Colonic mucosa (tissue), 4 donors: ENCODE measurements around the gene HAGH. TPM values are rescaled to one million over a fixed set of nuclear protein-coding genes. Genes with fewer than 3 reads are reported as not detected.

Experiments
- DNase-seq: peaks from one replicate; pipeline ENCODE4 v3.0.0-alpha.2; 2020
- H3K27ac ChIP-seq: fragments of 200-600 bp; one replicate; pipeline ENCODE4 v1.8.0; 2021
- H3K27me3 ChIP-seq: fragments of 200-600 bp; one replicate; pipeline ENCODE4 v1.8.0; 2021
- H3K36me3 ChIP-seq: fragments of 200-600 bp; one replicate; pipeline ENCODE4 v1.8.0; 2021
- H3K4me1 ChIP-seq: fragments of 200-600 bp; one replicate; pipeline ENCODE4 v1.8.0; 2021; ENCODE audit warnings: mild to moderate bottlenecking
- H3K4me3 ChIP-seq: fragments of 200-600 bp; one replicate; pipeline ENCODE4 v1.8.0; 2021
- H3K9ac ChIP-seq, 2 donors: one replicate each; pipeline ENCODE4 v1.7.0; 2013; ENCODE audit warnings: control low read depth in 2 of 2, low read depth in 2 of 2, low read length in 2 of 2
- H3K9me3 ChIP-seq: fragments of 200-600 bp; one replicate; pipeline ENCODE4 v1.8.0; 2021
- intact Hi-C: fragments of 100-400 bp; cut with DNase I; formaldehyde crosslinking; loops from one replicate; pipeline ENCODE4 v1.14.1; 2022
- total RNA-seq, 2 donors: library from RNA; stranded (reverse); fragmentation: NEBNext Ultra II Directional in 1 of 2; extraction: Animal tissue kit (Norgen Biotek cat#: 25700) in 1 of 2; gene quantifications; one replicate each; pipeline ENCODE4 v1.2.1, GENCODE V29; 2021
- TF ChIP-seq, protein P1 (sequence below): fragments of 200-600 bp; IDR thresholded peaks from one replicate; pipeline ENCODE4 v1.8.0; 2022; ENCODE audit warnings: antibody characterized with exemption, mild to moderate bottlenecking
- donor health status: healthy.
- donor health status: DM: no; HTN: no; CAD: no.
- donor health status: DM: no; HTN: no; CAD: no.

HAGH gene
- total RNA-seq, 2 donors from 2014 or later = 61.9 to 64.7 TPM

DNA sequence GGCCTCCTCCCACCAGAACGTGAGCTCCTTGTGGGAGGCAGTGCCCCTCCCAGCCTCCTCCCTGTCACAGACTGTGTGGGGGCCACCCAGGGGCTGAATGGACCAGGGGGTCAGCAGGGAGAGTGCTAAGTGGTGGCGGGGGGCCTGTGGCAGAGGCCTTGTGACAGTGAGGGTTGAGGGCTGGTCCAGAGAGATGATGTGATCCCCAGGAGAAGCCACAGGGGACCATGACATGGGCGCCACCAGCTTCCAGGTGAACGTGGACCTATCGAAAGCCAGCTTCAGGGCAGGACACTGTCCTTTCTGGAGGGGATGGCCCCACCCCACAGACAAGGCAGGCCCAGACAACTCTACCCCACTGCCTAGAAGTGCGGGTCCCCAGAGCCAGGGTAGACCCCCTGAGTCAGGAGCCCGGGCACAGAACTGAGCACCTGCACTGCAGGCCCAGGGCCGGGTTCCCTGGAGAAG, 47.4 kb downstream of the HAGH start:
- no peak overlapping the region for H3K4me3 ChIP-seq
- TF ChIP-seq, protein P1, sequence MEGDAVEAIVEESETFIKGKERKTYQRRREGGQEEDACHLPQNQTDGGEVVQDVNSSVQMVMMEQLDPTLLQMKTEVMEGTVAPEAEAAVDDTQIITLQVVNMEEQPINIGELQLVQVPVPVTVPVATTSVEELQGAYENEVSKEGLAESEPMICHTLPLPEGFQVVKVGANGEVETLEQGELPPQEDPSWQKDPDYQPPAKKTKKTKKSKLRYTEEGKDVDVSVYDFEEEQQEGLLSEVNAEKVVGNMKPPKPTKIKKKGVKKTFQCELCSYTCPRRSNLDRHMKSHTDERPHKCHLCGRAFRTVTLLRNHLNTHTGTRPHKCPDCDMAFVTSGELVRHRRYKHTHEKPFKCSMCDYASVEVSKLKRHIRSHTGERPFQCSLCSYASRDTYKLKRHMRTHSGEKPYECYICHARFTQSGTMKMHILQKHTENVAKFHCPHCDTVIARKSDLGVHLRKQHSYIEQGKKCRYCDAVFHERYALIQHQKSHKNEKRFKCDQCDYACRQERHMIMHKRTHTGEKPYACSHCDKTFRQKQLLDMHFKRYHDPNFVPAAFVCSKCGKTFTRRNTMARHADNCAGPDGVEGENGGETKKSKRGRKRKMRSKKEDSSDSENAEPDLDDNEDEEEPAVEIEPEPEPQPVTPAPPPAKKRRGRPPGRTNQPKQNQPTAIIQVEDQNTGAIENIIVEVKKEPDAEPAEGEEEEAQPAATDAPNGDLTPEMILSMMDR = no peak
- H3K27ac ChIP-seq = no peak overlapping the region
- peaks cover 15% of the 10 kb centered on the region for H3K4me1 ChIP-seq
- no peaks in the 10 kb centered on the region for H3K36me3 ChIP-seq
- no peaks in the 10 kb centered on the region for H3K9me3 ChIP-seq
- no peak for DNase-seq
- intact Hi-C loops = no loop called here
- no peak overlapping the region for H3K9ac ChIP-seq
- no peaks in the 10 kb centered on the region for H3K27me3 ChIP-seq

DNA sequence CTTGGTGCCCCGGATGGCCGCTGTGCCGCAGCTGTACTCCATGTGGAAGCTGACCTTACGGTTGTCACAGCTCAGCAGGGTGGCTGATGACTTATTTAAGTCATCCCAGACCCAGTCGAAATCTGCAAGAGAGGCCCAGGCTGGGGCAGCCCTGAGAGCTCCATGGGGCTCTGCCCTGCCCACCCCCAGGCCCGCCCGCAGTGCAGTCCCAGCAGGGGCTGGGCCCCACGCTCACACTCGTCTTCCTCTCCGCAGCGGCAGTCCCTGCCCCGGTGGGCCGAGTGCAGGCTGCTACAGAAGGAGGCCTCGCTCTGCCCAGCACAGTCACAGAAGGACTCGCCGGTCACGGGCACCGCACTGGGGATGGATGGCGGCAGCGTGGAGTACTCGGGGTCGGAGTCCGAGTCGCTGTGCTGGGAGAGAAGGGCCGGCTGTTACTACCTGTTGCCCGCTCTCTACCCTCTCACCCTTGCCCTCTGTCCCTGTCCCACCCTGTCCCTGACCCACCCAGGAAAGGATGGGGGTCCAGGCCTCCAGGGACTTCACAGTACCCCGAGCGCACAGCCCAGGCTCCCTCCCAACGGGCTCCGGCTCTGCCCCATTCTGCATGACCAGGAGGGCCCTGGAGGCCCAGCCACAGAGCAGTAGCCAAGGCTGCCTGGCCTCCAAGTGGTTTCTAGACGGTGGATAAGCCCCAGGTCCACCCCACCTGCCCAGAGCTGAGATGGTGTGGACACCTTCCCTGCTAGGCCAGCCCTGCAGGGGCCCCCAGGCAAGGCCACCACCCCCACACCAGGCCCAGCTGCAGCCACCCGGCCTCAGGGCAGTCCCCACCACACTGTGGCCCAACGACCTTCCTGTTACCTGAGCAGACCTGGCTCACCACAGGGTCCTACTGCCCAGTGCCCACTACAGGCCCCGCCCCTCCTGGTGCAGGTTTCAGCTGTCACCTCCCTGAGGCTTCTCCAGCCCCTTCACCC, 48.1 kb downstream of the HAGH start:
- H3K36me3 ChIP-seq = no peaks in the 10 kb centered on the region
- H3K9me3 ChIP-seq = no peaks in the 10 kb centered on the region
- intact Hi-C loops = no loop called here
- H3K27ac ChIP-seq = no peak overlapping the region
- no peaks in the 10 kb centered on the region for H3K27me3 ChIP-seq
- no peak overlapping the region for H3K9ac ChIP-seq
- no peak for DNase-seq
- TF ChIP-seq, protein P1 = no peak
- H3K4me3 ChIP-seq = no peak overlapping the region
- peaks cover 19% of the 10 kb centered on the region for H3K4me1 ChIP-seq

DNA sequence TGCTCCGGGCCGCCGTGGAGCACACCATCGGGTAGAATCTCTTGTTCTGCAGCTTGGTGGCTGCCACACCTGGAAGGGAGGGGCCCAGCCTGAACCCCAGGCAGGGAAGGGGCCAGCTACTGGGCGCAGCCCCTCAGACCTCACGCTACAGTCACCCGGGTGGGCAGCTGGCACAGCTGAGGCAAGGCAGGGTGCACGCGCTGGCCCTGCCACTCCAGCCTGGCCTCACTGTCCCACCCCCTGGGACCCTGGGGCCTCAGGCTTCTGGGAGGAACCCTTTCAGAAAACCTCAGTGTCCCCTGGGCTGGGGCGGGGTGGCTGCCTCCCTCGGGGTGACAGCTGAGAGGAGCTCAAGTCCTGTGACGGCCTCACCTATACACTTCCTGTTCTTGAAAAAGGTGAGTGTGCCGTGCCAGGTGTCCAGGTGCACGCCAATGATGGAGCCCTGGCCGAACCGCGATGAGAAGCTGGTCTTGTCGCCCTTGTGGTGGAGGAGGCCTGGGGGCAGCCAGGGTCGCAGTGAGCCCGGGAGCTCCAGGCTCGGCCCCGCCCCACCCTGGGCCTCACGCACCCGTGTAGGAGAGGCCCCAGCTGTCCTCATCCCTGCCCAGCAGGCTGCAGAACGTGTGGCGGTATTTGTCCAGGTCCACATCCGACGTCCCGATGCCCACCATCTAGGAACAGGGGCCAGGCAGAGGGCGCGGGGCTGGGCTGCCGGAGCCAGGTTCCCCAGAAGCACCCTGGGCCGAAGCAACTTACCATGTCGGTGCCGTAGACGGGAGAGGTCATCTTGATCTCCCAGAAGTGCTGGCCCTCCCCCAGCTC, 49.0 kb downstream of the HAGH start:
- H3K9me3 ChIP-seq = no peaks in the 10 kb centered on the region
- H3K36me3 ChIP-seq = no peaks in the 10 kb centered on the region
- no peak overlapping the region for H3K4me3 ChIP-seq
- H3K27ac ChIP-seq = no peak overlapping the region
- TF ChIP-seq, protein P1 = no peak
- no peak for DNase-seq
- H3K4me1 ChIP-seq = peaks cover 19% of the 10 kb centered on the region
- no peak overlapping the region for H3K9ac ChIP-seq
- no peaks in the 10 kb centered on the region for H3K27me3 ChIP-seq
- intact Hi-C loops = no loop called here

DNA sequence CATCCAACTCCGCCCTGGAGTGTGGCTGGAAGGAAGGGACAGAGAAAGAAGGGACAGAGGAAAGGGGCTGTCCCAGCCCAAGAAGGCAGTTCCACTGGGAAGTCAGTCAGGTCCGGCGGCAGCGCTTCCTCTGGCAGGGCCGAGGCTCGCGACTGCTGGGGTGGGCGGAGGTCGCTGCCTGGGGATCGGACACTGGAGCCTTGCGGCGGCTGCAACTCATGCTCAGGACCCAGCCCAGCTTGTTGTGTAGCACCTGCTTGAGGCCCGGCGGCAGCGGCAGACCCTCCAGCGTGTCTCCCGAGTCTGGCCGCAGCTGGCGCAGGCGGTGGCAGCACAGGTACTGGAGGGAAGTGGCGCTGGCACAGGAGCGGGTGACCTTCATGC, 49.6 kb downstream of the HAGH start:
- H3K9ac ChIP-seq = no peak overlapping the region

DNA sequence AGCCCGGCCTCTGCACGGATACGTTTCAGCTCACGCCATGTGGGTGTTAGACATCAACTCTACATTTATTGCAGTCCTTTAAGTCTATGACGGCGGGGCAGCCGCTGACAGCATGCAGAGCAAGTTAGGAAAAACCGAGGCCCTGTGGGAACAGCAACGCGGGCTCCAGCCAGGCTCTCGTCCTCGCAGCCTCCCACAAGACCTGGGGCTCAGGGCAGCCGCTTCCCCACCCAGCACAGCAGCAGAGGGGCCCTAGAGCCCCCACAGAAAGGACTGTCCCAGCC, 50.0 kb downstream of the HAGH start:
- H3K36me3 ChIP-seq = no peaks in the 10 kb centered on the region
- no peaks in the 10 kb centered on the region for H3K9me3 ChIP-seq
- intact Hi-C loops = no loop called here
- no peak overlapping the region for H3K4me3 ChIP-seq
- no peak for DNase-seq
- H3K27ac ChIP-seq = no peak overlapping the region
- peaks cover 19% of the 10 kb centered on the region for H3K4me1 ChIP-seq
- no peak overlapping the region for H3K9ac ChIP-seq
- TF ChIP-seq, protein P1 = no peak
- H3K27me3 ChIP-seq = no peaks in the 10 kb centered on the region

More for the DNA sequence above, 49.6 kb downstream of the HAGH start:
- DNase-seq = no peak
- TF ChIP-seq, protein P1 = no peak
- H3K27me3 ChIP-seq = no peaks in the 10 kb centered on the region
- no peak overlapping the region for H3K27ac ChIP-seq
- intact Hi-C loops = no loop called here
- H3K9me3 ChIP-seq = no peaks in the 10 kb centered on the region
- H3K36me3 ChIP-seq = no peaks in the 10 kb centered on the region
- peaks cover 19% of the 10 kb centered on the region for H3K4me1 ChIP-seq
- H3K4me3 ChIP-seq = no peak overlapping the region
